Stimulated activated naive CD8-positive, alpha-beta T cell treated with anti-CD3 and anti-CD28 coated beads, Interleukin-15, Interleukin-2, amounts not matched to agents 100 U/mL and 50 U/mL, for 24 hours (primary cell): ENCODE results near the gene OR52W1.
"Not testable (repeated sequence)": the region's sequence is repeated elsewhere in the genome, so short reads cannot be mapped to it uniquely, and the experiment has no call there.

ENCODE experiments used
- ATAC-seq: fragments of 150-1000 bp; cut with Tn5 transposase; one replicate; pipeline ENCODE4 v1.10.0; 2021
- DNase-seq: peaks from one replicate; pipeline ENCODE4 v3.0.0; 2021

Gene OR52W1

DNA sequence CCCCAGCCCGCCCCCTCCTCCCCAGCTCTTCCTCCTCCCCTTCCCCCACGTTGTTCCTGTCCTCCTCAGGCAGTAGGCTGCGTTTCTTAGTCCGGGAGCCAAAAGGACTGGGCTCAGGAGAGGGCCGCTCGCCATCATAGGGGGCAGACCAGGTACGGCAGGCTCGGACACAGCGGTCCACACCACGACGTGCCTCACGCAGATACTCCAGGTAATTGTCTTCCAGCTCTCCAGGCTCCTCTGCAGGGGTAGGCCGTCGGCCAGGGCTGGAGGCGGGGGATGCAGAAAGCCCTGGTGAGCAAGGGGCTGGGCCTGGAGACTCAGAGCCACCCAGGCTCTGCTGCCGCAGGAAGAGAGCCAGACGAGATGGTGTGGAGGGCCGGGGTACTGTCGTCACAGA lies 18.7 kb downstream of the OR52W1 start:
- peak; percentile 43 for ATAC-seq

GRCh38 chr11:6219359-6219758 lies 20.3 kb downstream of the OR52W1 start:
- no peak for ATAC-seq
- DNase-seq = no peak

More for the DNA sequence above, 18.7 kb downstream of the OR52W1 start:
- no peak for DNase-seq

DNA sequence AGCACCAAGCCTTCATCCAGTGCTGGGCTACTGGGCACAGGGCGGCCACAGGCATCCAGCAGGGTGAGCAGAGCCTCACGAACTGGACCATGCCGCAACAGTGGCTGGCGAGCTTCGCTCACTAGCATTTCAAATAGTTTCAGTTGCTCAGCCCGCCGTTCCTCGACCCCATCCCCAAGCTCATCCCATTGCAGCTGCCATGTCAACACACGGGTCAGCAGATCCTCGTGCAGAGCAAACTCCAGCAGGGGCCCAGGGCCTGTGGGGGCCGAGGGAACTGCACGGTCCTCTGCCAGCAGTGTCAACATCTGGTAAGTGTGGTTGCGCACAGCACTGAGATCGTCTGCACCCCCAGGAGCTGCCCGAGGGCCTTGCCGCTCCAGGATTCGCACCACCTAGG lies 24.8 kb downstream of the OR52W1 start:
- no peak for DNase-seq
- no peak for ATAC-seq

GRCh38 chr11:6224421-6224820 lies 25.4 kb downstream of the OR52W1 start:
- DNase-seq = no peak
- no peak for ATAC-seq

DNA sequence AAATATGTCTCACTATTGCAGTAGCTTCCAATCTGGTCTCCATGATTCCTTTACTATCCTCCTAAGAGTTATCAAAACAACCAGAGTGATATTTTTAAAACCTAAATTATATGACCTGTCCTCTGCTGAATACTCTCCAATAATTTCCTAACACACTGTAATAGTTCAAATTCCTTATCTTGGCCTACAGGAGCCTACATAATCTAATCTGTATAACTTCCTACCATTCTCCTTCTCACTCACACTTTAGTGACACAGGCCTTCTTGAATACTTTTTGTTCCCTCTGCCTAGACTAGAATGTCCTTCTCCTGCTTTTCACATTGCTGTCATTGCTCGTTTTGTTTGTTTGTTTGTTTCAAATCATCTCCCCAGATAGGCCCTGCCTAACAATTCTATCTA lies 26.0 kb downstream of the OR52W1 start:
- DNase-seq = no peak

DNA sequence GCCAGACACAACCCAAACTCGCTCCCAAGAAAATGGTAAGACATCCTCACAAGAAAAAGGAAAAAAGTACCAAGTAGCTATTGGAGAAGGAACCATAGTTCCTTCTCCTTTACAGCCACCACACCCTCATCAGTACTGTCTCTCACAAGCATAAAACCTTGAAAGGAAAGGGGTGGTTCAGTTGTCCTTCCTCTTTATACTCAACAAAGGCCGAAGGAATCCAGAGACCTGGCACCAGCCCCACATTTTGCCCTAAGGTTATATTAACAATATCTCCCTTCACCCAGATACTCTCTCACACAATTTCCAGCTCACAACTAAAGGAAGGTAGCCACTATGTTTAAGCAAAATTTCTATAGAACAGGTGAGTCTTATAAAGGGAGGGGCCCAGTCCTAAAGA lies 26.9 kb downstream of the OR52W1 start:
- DNase-seq = no peak
- no peak for ATAC-seq

More for the DNA sequence above, 26.0 kb downstream of the OR52W1 start:
- ATAC-seq = no peak

GRCh38 chr11:6228520-6228919 lies 29.5 kb downstream of the OR52W1 start:
- DNase-seq = no peak
- no peak for ATAC-seq

- DNase-seq (no peak), ATAC-seq (no peak)
Observed at GRCh38 chr11:6229911-6230310, 30.9 kb downstream of the OR52W1 start.

DNA sequence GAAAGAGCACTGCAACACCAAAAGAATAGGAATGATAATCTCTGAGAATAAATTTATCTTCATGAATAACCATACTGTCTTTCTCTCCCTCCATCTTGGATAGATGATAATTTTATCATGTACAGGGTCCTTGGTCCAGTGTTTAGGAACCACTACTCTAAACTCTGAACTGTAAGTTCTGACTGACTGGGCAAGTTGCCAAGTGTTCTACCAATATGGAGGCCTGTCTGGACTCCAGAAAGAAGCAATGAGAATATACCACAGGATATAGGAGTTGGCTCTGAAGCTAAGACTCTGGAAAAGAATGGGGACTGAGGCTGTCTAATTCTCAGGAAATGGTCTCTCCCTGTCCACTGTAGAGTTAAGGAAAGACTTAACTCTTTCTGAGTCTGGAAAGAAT lies 33.9 kb downstream of the OR52W1 start:
- DNase-seq = no peak
- ATAC-seq = no peak

DNA sequence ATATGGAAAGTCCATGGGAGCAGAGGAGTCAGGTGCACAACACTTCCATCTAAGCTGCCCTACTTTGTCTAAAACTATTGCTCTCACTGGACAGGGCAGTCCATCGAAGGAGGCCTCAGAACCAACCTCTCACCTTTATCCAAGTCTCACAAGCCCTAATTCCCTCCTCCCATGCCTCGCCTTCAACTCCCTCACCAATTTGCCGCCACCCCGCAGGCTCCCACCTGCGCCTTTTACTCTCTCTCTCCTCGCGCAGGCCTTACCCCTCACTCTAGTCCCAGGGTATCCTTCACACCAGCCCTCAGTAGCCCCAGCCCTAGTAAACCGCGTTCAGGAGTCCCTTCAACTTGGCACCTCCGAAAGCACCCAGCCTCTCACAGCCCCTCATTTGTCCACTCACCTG lies 35.0 kb downstream of the OR52W1 start:
- no peak for DNase-seq
- no peak for ATAC-seq

DNA sequence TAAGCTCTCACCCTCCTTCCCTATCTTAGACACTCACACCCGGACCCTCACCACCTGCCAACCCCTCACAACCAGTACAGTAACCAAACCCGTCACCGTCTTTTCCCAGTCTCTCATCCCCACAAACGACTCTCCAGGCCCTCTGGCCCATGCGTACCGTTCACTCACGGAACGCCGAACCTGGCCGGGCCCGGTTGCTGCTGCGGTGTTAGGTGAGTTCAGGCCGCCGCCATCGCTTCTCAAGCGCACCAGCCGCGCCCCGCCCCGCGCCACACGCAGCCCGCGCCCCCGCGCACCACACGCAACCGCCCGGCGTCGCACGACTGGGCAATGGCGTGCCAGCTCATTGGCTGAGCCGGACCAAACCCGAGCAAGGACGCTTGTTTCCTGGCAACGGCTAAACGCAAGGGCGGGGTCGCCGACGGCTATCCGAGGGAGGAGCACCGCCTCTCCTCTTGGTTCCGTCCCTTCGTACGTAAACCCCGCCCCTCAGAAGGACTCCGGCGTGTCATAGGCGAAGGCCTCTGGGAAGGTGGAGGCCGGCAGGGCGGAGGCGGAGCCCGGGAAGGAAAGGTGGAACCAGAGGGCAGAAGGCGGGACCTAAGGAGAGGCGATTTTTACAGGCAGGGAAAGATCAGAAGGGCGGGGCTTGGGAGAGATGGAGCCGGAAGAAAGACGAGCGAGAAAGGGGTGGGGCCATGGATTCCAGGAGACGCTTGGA lies 35.5 kb downstream of the OR52W1 start, which contains the start of gene FHIP1B:
Gene FHIP1B, minus strand, starts transcription at position 250 of the 721 bp plus-strand sequence. CDS start 10,120 bp downstream, outside the sequence.
- ATAC-seq (peak; percentile 95), DNase-seq (peak; percentile 99)

DNA sequence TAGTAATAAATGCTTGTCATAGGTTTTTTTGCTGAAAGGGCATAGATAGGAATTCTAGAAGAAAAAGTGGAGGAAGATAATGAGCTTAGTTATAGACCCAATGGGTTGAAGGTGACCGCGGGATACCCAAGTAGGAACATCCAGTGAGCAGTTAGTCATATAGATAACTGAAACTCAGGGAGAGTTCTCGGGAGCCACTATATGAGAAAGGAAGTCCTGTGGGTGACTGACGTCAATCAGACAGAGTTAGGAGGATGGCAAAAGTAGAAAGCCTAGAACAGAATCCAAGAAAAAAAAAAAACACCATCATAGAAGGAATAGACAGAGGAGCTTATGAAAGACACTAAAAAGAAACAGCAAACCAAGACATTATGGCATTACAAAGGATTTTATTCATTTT lies 38.2 kb downstream of the OR52W1 start:
- DNase-seq (no peak), ATAC-seq (no peak)

- no peak for DNase-seq
- no peak for ATAC-seq
Observed at GRCh38 chr11:6237761-6238302, 38.8 kb downstream of the OR52W1 start.

GRCh38 chr11:6238902-6239301 lies 39.9 kb downstream of the OR52W1 start, which contains the start of gene CNGA4:
TSS of gene CNGA4 (plus strand) at chr11:6239089. CDS start at chr11:6239207, 118 bp downstream.
- no peak for DNase-seq

DNA sequence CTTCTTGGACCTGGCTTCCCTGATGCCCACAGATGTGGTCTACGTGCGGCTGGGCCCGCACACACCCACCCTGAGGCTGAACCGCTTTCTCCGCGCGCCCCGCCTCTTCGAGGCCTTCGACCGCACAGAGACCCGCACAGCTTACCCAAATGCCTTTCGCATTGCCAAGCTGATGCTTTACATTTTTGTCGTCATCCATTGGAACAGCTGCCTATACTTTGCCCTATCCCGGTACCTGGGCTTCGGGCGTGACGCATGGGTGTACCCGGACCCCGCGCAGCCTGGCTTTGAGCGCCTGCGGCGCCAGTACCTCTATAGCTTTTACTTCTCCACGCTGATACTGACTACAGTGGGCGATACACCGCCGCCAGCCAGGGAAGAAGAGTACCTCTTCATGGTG lies 41.1 kb downstream of the OR52W1 start:
- ATAC-seq (no peak), DNase-seq (no peak)

More at GRCh38 chr11:6238902-6239301, 39.9 kb downstream of the OR52W1 start, which contains the start of gene CNGA4:
- ATAC-seq = no peak

DNA sequence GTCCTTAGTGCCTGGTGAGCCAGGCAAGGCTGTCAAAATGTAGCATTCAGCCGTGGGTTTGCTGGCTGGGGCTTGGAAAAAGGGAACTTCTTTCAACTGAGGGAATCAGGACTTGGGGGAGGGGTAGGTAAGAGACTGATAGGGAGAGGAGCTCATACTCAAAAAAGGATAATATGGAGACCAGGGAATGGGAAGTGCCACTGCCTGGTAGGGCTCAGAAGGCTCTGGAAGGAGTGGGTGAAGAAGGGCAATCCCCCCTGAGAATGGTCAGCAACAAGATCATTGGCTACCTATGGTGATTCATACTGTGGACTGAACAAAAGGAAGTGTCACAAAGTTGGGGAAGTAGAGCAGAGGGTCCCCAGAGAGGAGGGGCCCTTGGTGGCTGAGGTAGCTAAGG lies 41.8 kb downstream of the OR52W1 start:
- DNase-seq = no peak
- no peak for ATAC-seq

- no peak for ATAC-seq
- no peak for DNase-seq
Observed at GRCh38 chr11:6241316-6241715, 42.3 kb downstream of the OR52W1 start.

DNA sequence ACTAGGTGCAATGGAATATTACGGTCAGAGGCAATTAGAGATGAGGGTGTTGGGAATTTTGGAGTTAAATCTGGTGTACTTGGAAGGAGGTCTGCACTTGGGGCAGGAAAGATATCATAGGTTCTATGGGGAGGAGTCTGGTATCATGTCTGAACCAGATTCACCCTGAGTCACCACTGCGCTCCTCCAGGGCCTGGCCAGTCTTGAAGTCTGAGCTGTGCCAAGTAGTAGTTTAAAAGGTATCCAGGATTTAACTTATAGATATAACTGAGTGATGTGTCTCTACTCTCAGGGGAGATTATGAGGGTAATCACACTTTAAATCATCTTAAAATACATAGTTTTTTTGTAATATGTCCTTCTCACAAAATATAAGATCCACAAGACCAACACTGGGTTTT lies 46.5 kb downstream of the OR52W1 start:
- no peak for ATAC-seq
- no peak for DNase-seq

DNA sequence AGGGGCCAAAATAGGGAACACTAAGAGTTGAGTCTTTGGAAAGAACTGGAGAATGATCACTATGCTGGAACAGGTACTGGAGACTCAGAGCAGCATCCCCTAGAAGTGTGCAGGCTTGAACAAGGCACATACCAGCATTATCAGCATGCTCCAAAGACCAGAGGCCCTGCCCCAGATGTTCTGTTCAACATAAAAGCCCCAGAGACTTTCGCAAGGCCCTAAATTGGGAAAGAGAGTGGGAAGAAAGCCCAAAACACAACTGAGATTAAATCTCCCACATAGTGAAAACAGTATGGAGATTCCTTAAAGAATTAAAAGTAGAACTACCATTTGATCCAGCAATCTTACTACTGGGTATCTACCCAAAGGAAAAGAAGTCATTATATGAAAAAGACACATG lies 49.2 kb downstream of the OR52W1 start:
- DNase-seq (no peak), ATAC-seq (no peak)

GRCh38 chr11:6248897-6249296 lies 49.9 kb downstream of the OR52W1 start:
- not testable (repeated sequence) for ATAC-seq, DNase-seq
